Epithelial cell of esophagus (primary cell): ENCODE results near the gene TRIP13.

Source experiments
- DNase-seq: peaks from one replicate; pipeline ENCODE4 v3.0.0; 2010; ENCODE audit warnings: low read depth
- H3K4me3 ChIP-seq: 2 replicates; pipeline ENCODE4 v1.5.1; 2011; ENCODE audit warnings: mild to moderate bottlenecking, low read length, control low read depth
- TF ChIP-seq, protein P1 (sequence below): IDR thresholded peaks from 2 replicates; pipeline ENCODE4 v1.5.1; 2011; ENCODE audit warnings: low read depth, mild to moderate bottlenecking, low read length, control low read depth, inconsistent platforms; ENCODE audit not compliant: insufficient read depth; ENCODE audit errors: missing control alignments

TRIP13 gene

DNA sequence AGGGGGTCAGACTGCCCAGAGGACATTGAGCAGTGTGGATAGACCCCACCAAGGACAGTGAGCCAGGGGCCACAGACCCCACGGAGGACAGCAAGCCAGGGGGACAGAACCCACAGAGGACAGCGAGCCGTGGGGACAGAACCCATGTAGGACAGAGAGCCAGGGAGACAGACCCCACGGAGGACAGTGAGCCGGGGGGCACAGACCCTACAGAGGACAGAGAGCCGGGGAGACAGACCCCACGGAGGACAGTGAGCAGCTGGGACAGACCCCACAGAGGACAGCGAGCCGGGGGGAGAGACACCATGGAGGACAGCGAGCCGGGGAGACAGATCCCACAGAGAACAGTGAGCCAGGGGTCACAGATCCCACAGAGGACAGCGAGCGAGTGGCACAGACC, 38.5 kb upstream of the TRIP13 start:
- TF ChIP-seq, protein P1, sequence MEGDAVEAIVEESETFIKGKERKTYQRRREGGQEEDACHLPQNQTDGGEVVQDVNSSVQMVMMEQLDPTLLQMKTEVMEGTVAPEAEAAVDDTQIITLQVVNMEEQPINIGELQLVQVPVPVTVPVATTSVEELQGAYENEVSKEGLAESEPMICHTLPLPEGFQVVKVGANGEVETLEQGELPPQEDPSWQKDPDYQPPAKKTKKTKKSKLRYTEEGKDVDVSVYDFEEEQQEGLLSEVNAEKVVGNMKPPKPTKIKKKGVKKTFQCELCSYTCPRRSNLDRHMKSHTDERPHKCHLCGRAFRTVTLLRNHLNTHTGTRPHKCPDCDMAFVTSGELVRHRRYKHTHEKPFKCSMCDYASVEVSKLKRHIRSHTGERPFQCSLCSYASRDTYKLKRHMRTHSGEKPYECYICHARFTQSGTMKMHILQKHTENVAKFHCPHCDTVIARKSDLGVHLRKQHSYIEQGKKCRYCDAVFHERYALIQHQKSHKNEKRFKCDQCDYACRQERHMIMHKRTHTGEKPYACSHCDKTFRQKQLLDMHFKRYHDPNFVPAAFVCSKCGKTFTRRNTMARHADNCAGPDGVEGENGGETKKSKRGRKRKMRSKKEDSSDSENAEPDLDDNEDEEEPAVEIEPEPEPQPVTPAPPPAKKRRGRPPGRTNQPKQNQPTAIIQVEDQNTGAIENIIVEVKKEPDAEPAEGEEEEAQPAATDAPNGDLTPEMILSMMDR, result no peak
- no peak for DNase-seq

DNA sequence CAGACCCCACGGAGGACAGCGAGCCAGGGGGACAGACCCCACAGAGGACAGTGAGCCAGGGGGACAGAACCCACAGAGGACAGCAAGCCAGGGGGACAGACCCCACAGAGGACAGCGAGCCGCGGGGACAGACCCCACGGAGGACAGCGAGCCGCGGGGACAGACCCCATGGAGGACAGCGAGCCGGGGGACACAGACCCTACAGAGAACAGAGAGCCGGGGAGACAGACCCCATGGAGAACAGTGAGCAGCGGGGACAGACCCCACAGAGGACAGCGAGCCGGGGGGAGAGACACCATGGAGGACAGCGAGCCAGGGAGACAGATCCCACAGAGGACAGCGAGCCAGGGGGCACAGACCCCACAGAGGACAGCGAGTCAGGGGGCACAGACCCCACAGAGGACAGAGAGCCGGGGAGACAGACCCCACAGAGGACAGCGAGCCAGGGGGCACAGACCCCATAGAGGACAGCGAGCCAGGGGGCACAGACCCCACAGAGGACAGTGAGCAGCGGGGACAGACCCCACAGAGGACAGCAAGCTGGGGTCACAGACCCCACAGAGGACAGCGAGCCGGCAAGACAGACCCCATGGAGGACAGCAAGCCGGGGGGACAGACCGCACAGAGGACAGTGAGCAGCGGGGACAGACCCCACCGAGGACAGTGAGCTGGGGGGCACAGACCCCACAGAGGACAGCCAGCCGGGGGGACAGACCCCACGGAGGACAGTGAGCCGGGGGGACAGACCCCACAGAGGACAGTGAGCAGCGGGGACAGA, 37.5 kb upstream of the TRIP13 start:
- no peak for DNase-seq
- H3K4me3 ChIP-seq, result no peak overlapping the region
- TF ChIP-seq, protein P1, result no peak

More for the DNA sequence above, 38.5 kb upstream of the TRIP13 start:
- no peak overlapping the region for H3K4me3 ChIP-seq

DNA sequence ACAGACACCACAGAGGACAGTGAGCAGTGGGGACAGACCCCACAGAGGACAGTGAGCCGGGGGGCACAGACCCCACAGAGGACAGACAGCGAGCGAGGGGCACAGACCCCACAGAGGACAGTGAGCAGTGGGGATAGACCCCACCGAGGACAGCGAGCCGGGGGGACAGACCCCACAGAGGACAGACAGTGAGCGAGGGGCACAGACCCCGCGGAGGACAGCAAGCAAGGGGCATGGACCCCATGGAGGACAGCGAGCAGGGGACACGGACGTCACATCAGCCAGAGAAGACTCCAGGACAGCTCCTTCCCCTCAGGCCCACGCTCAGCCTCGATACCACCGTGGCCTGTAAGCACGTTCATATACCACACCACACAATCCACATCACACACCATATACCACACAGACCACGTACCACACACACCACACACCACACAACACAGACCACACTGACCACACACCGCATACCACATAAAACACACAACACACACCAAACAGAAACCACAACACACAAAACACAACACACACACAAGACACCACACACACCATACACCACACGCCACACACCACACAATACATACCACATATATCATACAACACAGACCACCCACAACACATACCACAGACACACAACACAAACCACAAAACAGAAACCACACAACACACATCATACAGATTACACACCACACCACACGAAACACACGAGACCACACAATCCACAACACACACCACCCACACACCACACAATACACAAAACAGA, 36.7 kb upstream of the TRIP13 start:
- H3K4me3 ChIP-seq, result no peak overlapping the region
- TF ChIP-seq, protein P1, result no peak
- no peak for DNase-seq

DNA sequence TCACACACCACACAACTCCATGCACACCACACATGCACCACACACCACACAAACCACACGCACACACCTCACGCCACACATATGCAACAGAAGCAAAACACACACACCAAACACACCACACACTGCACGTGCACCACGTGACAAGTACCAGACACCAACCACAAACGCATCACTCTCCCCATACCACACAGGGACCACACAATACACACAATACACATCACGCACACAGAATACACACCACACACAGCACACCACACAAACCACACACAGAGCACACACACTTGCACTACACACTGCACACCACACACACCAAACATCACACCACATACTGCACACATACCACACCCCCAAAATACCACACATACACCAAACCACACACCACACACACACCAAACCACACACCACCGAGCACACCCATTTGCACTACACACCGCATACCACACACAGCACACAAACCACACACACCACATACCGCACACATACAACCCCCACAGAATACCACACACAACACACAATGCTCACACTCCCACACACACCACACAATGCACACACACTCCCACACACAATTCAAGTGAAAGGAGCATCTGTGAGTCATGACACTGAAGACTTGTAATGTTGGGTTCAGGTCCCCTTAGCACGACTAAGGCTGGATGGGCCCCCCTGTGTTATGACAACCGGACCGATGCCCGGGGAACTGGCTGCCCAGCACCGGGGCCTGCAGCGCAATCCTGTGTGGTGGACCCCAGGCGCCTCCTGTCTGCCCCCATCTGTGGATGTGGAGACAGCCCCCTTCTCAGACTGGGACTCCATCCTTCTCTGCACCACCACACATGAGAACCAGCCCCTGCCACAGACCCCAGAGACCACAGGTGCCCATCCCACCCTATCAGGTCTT, 35.9 kb upstream of the TRIP13 start:
- TF ChIP-seq, protein P1, result no peak
- no peak overlapping the region for H3K4me3 ChIP-seq
- no peak for DNase-seq

DNA sequence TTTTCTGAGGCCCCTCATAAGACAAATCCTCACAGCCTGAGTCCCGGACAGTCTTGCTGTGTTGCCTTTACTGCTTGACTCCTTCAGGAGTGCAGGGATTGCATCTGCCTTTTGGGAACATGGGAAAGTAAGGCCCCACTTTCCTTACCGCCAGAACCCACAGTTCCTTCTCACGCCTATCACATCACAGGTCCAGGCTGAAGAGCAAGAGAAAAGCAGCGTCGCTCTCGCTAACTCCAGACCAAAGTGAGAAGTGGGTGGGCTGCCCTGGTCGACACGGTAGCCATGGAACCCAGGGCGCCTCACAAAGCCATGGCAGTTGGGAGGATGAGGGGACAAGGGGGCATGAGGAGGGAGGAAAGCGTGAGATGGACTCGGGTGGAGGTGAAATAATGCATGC, 34.0 kb upstream of the TRIP13 start:
- no peak for DNase-seq
- H3K4me3 ChIP-seq, result no peak overlapping the region
- TF ChIP-seq, protein P1, result no peak

DNA sequence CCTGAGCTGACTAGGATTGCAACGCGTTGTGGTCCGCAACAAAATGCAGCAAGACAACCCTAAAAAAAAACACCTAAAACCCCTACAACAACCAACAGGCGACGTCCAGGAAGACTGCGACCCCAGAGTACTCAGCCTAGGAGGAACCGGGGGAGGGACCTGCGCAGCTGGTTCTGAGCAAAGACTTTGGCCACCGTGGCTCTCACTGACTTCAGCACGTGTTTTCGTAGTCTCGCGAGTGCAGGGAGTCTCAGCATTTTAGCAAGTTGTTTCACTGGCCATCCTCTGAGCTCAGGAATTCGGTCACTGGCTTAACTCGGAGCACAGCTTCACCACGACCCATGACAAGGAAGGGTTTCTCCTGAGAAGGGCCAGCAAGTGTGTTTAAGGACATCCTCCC, 33.3 kb upstream of the TRIP13 start:
- H3K4me3 ChIP-seq, result no peak overlapping the region
- no peak for DNase-seq
- TF ChIP-seq, protein P1, result no peak
